Neuron (in vitro differentiated cells): ENCODE data around the gene PTGR3.

ENCODE experiments used
- H2AFZ ChIP-seq: one replicate; pipeline ENCODE4 v1.6.1; 2013; ENCODE audit warnings: low read depth, mild to moderate bottlenecking, inconsistent platforms, low read length, moderate library complexity
- H3K27me3 ChIP-seq: one replicate; pipeline ENCODE4 v1.6.1; 2013; ENCODE audit warnings: low read length; ENCODE audit not compliant: insufficient read depth
- H3K36me3 ChIP-seq: one replicate; pipeline ENCODE4 v1.6.1; 2013; ENCODE audit warnings: low read length; ENCODE audit not compliant: insufficient read depth
- H3K4me1 ChIP-seq: one replicate; pipeline ENCODE4 v1.6.1; 2013; ENCODE audit warnings: low read length; ENCODE audit not compliant: insufficient read depth
- H3K4me3 ChIP-seq: 2 replicates; pipeline ENCODE4 v1.5.1; 2013; ENCODE audit warnings: mild to moderate bottlenecking, low read length, moderate library complexity
- H3K9me3 ChIP-seq: one replicate; pipeline ENCODE4 v1.6.1; 2013; ENCODE audit warnings: low read length

PTGR3 gene

DNA sequence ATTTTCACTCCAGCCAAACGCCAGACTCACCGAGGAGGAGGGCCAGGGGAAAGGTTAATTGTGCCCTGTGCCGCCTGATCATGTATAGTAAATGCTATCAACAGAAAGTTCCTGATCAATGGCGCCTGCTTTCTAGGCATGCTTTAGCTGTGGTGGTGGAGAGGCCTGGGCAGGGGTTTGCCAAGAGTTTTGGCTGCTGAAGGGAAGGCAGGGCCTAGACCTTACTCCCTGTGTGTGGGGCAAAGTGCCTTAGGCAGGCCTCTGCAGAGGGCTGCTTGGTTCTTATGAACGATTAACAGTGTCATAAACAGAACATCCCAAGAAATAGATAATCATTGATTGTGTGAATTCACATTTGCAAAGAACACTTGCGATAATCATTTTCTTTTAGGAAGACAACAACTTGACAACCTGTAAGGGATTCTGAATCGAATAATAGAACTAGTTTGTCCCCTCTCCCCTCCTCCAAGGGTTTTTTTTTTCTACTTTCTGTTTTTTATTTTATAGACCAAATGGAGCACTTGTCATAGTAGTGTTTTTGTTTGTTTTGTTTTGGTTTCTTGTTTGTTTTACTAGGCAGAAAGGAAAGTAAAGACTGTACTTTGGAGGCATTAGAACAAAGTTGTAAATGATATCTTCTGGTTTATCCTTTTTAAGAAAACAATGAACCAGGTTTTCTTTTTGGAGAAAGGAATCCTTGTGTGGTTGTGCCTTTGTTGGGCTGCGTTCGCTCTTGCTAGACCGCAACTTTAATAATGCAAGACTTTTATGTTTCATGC, 8.2 kb upstream of the PTGR3 start:
- Histone ChIP-seq H3K9me3 (no peaks in the 10 kb centered on the region), H3K4me3 (no peak overlapping the region), H3K36me3 (no peaks in the 10 kb centered on the region), H2AFZ (no peak overlapping the region), H3K4me1 (peaks cover 31% of the 10 kb centered on the region), H3K27me3 (no peaks in the 10 kb centered on the region)

DNA sequence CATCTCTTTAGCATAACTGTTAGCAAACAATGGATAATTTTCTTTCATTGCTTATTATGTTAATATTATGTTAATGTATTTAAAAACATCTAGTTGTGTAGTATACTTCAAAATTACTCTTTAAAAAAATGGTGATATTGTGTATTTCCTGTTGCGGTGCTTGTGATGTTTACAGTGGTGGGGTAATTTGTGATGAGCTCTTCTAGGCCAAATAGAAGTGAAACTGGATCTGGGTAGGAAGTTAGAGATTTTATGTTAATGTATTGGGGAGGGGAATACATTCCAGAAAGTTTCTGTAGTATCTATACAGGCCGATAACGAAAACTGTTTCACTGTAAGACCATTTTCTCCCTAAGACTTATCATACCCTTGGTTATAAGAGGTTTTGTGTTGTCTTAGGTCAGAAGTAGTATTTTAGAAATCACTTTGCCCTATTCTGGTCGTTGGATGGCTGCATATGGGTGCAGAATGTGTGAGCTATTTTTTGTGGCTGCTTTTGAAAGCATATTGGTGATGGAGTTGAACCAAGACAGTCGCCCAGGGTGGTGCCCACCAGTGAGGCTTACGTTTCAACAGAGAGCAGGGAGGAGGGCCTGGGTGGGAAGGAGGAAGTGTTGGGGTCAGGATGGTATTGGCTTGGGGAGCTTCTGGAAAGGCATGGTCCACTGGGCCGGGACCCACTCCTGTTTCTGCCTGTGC, 7.4 kb upstream of the PTGR3 start:
- Histone ChIP-seq H2AFZ (no peak overlapping the region), H3K36me3 (no peaks in the 10 kb centered on the region), H3K4me1 (peaks cover 32% of the 10 kb centered on the region), H3K4me3 (no peak overlapping the region), H3K9me3 (no peaks in the 10 kb centered on the region), H3K27me3 (no peaks in the 10 kb centered on the region)

DNA sequence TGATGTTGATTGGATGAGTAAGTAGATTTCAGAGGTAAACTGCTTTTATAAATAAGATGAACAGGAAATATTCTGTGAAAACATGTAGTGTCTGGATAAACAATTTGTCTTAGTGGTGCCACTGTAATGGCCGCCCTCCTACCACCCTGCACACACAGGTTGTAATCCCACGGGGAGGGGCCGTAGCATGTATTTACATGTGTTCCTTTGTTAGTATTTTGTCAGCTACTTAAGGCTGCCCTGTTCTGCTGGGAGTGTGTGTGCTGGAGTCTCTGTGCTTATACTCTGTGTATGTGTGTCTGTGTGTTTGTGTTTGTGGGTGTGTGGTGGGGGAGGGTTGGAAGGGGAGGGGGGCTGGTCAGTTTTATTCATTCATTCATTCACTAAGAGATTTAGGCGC, 6.7 kb upstream of the PTGR3 start:
- Histone ChIP-seq H3K4me3 (no peak overlapping the region), H3K36me3 (no peaks in the 10 kb centered on the region), H3K27me3 (no peaks in the 10 kb centered on the region), H3K4me1 (peaks cover 25% of the 10 kb centered on the region), H3K9me3 (no peaks in the 10 kb centered on the region), H2AFZ (no peak overlapping the region)

DNA sequence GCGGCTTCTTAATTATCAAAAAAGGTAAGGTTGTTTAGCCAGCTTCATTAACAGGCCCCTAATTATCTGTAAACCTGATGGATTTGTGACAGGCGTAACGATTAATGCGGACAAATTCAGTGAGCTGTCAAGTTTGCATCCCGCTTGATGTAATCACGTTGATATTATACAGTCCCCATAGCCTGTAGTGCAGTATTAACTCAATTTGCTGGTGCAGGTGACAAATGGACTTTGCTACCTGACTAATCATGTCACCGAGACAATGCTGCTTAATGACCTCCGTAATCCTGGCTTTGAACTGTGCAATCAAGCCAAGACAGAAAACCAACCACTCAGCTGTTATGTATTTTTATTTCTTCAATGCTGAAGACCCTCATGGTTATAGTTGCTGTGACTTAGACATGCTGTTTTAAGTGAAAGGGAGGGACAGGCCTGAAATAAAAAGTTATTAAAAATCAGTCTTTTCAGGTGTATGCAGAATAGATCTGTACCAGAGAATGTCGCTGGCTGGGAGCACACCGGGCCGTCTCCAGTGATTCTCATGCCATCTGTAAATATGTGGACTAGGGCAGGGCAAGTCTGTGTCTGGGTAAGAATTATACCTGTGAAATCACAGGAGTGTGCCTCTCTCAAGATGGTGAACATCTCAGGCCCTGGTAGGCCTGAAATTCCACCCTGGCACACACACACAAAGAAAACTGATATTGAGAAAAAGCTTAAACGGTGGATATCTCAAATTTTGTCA, 6.0 kb upstream of the PTGR3 start:
- peaks cover 24% of the 10 kb centered on the region for H3K4me1 ChIP-seq
- no peaks in the 10 kb centered on the region for H3K27me3 ChIP-seq
- H2AFZ ChIP-seq, result no peak overlapping the region
- H3K36me3 ChIP-seq, result no peaks in the 10 kb centered on the region
- no peak overlapping the region for H3K4me3 ChIP-seq
- H3K9me3 ChIP-seq, result no peaks in the 10 kb centered on the region

DNA sequence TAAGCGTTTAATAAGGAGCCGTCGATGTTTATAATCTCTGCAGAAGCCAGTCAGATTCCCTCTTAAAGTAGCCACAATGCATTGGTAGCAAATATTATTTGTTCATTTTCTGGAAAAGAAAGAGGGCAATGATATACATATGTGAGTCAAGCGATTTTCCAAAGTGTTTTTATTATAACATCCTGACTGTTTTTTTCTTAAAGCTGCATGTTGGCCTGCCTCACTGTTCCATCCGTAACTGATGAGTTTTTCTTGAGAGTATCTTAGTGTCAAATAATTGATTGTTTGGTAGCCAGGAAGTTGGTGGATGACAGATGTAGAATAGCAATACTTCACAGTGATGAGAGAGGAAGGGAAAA, 5.4 kb upstream of the PTGR3 start:
- H3K4me3 ChIP-seq, result no peak overlapping the region
- no peaks in the 10 kb centered on the region for H3K9me3 ChIP-seq
- no peak overlapping the region for H2AFZ ChIP-seq
- H3K36me3 ChIP-seq, result no peaks in the 10 kb centered on the region
- no peaks in the 10 kb centered on the region for H3K27me3 ChIP-seq
- H3K4me1 ChIP-seq, result peaks cover 21% of the 10 kb centered on the region

DNA sequence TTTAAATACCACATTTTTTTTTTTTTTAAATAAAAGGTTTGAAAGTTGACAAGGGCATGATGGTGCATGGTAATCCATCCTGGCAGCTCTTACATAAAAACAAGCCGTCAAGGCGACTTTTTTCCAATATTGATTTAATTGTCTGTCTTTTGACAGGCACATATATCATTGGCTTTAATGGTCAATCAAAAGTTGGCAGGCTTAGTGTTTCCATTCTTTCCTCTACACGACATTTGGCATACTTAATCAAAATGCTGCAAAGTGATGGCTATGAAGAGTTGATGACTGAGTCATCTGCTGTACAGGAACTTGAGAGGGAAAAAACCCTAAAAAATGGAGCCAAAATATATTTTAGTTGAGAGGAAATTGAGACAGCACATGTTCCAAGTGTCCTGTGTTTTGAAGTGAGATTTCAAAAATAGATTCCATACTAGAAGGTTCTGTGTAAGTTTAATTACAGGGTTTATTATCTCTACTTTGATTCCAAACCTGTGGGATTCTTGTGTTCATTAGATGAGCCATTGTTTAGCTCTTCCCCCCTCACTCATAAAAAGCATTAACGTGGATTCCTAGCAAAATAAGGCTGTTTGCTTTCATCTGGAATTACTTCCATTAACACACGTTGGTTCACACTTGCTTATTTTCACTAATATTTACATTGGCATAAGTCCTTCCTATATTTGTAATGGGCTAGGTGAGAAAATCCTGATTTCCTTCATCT, 4.8 kb upstream of the PTGR3 start:
- Histone ChIP-seq H3K4me3 (no peak overlapping the region), H3K36me3 (no peaks in the 10 kb centered on the region), H3K9me3 (no peaks in the 10 kb centered on the region), H3K4me1 (peaks cover 21% of the 10 kb centered on the region), H2AFZ (no peak overlapping the region), H3K27me3 (no peaks in the 10 kb centered on the region)

DNA sequence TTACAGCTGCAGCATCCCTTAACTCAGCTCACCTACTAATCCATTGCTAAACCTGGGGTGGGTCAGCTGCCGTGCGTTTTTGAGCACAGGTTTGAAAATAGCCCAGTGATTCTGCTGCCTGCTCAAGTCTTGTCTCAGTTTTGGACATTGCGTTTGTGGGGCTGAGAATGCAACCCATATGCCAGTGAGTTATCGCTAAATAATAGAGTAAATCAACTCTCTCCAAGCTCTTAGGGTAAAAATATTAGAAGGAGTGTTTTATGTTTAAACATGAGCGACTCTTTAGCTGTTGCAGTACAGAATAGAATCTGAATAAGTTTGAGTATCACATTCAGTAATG, 3.8 kb upstream of the PTGR3 start:
- Histone ChIP-seq H3K4me1 (peaks cover 25% of the 10 kb centered on the region), H3K4me3 (peak overlapping the region; percentile 55), H2AFZ (no peak overlapping the region), H3K36me3 (no peaks in the 10 kb centered on the region), H3K27me3 (no peaks in the 10 kb centered on the region), H3K9me3 (no peaks in the 10 kb centered on the region)

DNA sequence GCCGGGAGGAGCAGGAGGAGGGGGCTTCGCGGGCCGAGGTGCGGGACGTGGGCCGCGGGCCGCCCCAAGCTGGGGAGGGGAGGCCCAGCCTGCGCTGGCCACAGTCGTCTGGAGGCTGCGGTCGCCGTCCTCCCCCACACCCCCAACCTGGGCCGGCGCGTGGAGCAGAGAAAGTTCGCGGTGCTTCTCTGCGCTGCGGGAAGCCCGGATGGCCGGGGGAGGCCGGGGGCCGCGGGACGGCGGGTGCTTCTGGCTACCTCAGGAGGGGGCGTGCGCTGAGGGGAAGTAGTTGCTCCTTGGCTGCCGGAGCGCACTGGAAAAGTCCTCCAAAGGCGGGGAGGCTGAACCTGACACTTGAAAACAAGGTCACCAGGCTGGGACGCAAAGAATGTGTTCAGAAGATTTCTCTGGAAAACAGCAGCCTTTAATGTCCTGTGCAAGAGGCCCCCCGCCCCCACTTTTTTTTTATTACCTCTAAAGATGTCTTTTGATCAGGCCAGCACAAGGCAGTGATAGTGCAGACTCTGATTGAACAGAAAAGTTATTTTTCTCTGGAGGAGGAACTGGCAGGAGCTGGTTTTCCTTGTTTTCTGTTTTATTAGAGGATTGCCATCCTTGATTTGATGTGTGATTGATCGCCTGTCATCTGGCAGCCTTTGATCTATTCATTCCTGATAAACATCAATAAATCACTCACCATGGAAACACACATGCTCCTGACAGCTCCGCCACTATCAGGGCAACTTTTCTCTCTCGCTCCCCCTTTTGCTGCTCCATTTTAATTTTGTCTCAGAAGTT, 3.2 kb upstream of the PTGR3 start:
- Histone ChIP-seq H3K4me1 (peaks cover 31% of the 10 kb centered on the region), H2AFZ (peak overlapping the region; percentile 50), H3K4me3 (peak overlapping the region; percentile 55), H3K36me3 (no peaks in the 10 kb centered on the region), H3K9me3 (no peaks in the 10 kb centered on the region), H3K27me3 (no peaks in the 10 kb centered on the region)

DNA sequence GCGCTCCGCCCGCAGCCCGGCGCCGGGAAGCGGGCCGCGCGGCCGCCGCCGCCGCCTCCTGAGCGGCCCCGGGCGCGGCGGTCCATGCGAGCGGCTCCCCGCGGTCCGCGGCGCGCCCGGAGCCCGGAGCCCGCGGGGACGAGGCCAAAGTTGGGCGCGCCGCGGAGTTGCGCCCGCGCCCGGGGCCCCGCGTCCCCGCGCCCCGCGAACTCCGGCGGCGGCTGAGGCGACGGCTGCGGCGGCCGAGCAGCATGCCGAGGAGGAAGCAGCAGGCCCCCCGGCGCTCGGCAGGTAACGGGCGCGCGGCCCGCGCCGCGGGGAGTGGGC, 2.6 kb upstream of the PTGR3 start:
- H3K36me3 ChIP-seq, result no peaks in the 10 kb centered on the region
- peaks cover 36% of the 10 kb centered on the region for H3K4me1 ChIP-seq
- H2AFZ ChIP-seq, result peak overlapping the region; percentile 50
- no peaks in the 10 kb centered on the region for H3K27me3 ChIP-seq
- H3K4me3 ChIP-seq, result peak overlapping the region; percentile 55
- H3K9me3 ChIP-seq, result no peaks in the 10 kb centered on the region

DNA sequence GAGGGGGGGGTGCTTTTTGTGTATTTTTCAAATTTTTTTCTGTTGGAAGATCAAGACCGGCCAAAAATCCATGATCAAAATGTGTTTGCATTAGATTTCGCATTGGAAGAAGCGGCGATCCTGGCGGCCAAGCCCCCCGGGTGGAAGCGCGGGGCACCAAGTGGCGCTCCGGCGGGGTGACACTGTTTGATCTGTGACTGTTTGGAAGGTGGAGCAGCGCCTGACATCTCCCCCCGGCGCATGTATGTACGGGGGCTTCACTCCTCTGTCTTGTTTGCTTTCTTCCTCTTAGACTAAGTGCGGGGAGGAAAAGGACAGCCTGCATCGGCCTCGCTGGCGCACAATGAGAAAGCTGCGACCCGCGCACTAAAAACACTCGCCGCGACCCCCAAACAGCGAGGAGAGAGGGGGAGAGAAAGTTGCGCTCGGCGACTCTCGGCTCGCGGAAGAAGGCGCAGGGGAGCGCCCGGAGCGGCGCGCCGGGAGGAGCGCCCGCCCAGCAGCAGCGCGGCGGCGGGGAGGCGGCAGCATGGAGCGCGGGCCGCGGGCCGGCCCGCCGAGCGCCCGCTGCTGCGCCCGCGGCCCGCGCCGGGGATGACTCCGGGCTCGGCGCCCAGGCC, 2.2 kb upstream of the PTGR3 start:
- Histone ChIP-seq H3K4me1 (peaks cover 39% of the 10 kb centered on the region), H3K4me3 (peak overlapping the region; percentile 69), H3K9me3 (no peaks in the 10 kb centered on the region), H3K27me3 (no peaks in the 10 kb centered on the region), H2AFZ (peak overlapping the region; percentile 60), H3K36me3 (no peaks in the 10 kb centered on the region)

DNA sequence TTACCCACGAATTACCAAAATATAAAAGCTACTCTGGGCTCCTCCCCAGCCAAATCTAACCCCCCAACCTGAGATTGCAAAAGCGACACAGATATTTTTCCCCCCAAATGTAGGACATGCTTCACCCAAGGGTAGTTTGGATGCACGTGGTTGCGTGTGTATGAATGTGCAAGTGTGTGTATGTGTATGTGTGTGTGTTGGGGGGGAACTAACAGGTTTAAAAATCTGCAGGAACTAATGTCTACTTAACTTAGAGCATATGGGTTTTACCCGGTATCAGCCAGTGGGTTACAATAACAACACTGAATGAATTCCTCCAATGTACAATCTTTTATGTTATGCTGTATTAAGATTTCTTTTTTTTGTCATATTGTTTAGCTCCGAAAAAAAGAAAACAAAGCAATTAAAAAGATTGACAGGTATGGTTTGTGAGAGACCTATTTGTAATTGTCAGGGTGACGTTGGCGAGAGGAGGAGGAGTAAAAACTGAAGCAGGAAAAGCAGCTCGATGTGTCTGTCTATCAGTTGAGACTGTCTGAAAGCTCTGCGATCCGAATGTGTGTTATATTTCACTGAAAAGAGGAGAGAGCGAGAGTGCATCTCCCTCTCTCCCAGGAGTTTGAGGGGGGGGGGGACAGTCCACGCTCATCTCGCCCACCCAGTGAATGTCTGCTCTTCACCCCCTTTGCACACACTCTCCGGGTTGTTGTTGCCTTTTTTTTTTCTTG, 1.5 kb upstream of the PTGR3 start, which contains the start of gene TSHZ1:
Gene TSHZ1, plus strand, starts transcription at position 524 of the 728 bp plus-strand sequence. CDS start 1,080 bp downstream, outside the sequence.
- no peaks in the 10 kb centered on the region for H3K36me3 ChIP-seq
- H3K4me1 ChIP-seq, result peaks cover 44% of the 10 kb centered on the region
- no peaks in the 10 kb centered on the region for H3K27me3 ChIP-seq
- peak within 1 kb of the TSS; percentile 69 for H3K4me3 ChIP-seq
- no peaks in the 10 kb centered on the region for H3K9me3 ChIP-seq
- peak within 1 kb of the TSS; percentile 99 for H2AFZ ChIP-seq

DNA sequence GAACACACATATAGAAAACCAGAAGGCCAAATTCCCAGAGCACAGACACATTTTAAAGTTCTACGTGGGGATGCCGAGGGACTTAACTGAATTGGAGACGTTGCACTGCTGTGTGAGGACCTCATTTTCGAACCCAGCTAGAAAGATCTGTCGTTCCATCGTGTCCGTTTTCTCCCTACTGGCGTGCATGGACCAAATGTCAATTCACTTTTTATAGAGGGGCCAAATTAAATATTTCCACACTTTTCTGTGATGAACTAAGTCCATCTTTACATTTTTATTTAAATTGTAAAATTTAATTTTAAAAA, 966 bp upstream of the PTGR3 start:
- H3K4me1 ChIP-seq, result peaks cover 44% of the 10 kb centered on the region

More for the DNA sequence above, 966 bp upstream of the PTGR3 start:
- Histone ChIP-seq H3K9me3 (no peaks in the 10 kb centered on the region), H3K4me3 (peak overlapping the region; percentile 69), H3K27me3 (no peaks in the 10 kb centered on the region), H3K36me3 (no peaks in the 10 kb centered on the region), H2AFZ (peak overlapping the region; percentile 99)
